ENCODE data around the gene C19orf12.

Gene C19orf12

GRCh38 chr19:29704562-29705558, 10.2 kb downstream of the C19orf12 start:
- TF ChIP-seq, protein P1, sequence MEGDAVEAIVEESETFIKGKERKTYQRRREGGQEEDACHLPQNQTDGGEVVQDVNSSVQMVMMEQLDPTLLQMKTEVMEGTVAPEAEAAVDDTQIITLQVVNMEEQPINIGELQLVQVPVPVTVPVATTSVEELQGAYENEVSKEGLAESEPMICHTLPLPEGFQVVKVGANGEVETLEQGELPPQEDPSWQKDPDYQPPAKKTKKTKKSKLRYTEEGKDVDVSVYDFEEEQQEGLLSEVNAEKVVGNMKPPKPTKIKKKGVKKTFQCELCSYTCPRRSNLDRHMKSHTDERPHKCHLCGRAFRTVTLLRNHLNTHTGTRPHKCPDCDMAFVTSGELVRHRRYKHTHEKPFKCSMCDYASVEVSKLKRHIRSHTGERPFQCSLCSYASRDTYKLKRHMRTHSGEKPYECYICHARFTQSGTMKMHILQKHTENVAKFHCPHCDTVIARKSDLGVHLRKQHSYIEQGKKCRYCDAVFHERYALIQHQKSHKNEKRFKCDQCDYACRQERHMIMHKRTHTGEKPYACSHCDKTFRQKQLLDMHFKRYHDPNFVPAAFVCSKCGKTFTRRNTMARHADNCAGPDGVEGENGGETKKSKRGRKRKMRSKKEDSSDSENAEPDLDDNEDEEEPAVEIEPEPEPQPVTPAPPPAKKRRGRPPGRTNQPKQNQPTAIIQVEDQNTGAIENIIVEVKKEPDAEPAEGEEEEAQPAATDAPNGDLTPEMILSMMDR (conservative IDR thresholded peaks at IDR 0.05; ENCODE audit: low read depth, low read length) = no peak
- DNase-seq (ENCODE audit: low read depth) = no peak
- H3K4me3 ChIP-seq (ENCODE audit: low read depth, low read length) = no peak overlapping the region

GRCh38 chr19:29702963-29703320, 12.1 kb downstream of the C19orf12 start:
- DNase-seq (ENCODE audit: low read depth) = no peak
- no peak overlapping the region for H3K4me3 ChIP-seq (ENCODE audit: low read depth, low read length)
- TF ChIP-seq, protein P1 (conservative IDR thresholded peaks at IDR 0.05; ENCODE audit: low read depth, low read length) = no peak

GRCh38 chr19:29702161-29702962, 12.7 kb downstream of the C19orf12 start:
- TF ChIP-seq, protein P1 (conservative IDR thresholded peaks at IDR 0.05; ENCODE audit: low read depth, low read length) = no peak
- no peak for DNase-seq (ENCODE audit: low read depth)
- no peak overlapping the region for H3K4me3 ChIP-seq (ENCODE audit: low read depth, low read length)

GRCh38 chr19:29700498-29700897, 14.6 kb downstream of the C19orf12 start:
- TF ChIP-seq, protein P1 (conservative IDR thresholded peaks at IDR 0.05; ENCODE audit: low read depth, low read length) = no peak
- DNase-seq (ENCODE audit: low read depth) = no peak
- no peak overlapping the region for H3K4me3 ChIP-seq (ENCODE audit: low read depth, low read length)

GRCh38 chr19:29699861-29700260, 15.2 kb downstream of the C19orf12 start:
- TF ChIP-seq, protein P1 (conservative IDR thresholded peaks at IDR 0.05; ENCODE audit: low read depth, low read length) = no peak
- DNase-seq (ENCODE audit: low read depth) = no peak
- H3K4me3 ChIP-seq (ENCODE audit: low read depth, low read length) = no peak overlapping the region

- no peak for DNase-seq (ENCODE audit: low read depth)
These were observed 17.4 kb downstream of the C19orf12 start for GRCh38 chr19:29697523-29698261.

More at GRCh38 chr19:29697523-29698261, 17.4 kb downstream of the C19orf12 start:
- TF ChIP-seq, protein P1 (conservative IDR thresholded peaks at IDR 0.05; ENCODE audit: low read depth, low read length) = no peak
- H3K4me3 ChIP-seq (ENCODE audit: low read depth, low read length) = no peak overlapping the region

Measured in choroid plexus epithelial cell (primary cell).